Measurements from ENCODE around the gene B3GALT6.

- TF ChIP-seq CTCF (IDR thresholded peaks at IDR 0.05) (no peak), EZH2phosphoT487 (IDR thresholded peaks at IDR 0.05) (no peak), EZH2 (IDR thresholded peaks at IDR 0.05) (no peak)
Observed at GRCh38 chr1:1283821-1284220, 51.8 kb downstream of the B3GALT6 start.
